Measurements from ENCODE around the gene CRLF2.
"Not testable (repeated sequence)": the region's sequence is repeated elsewhere in the genome, so short reads cannot be mapped to it uniquely, and the experiment has no call there.

The CRLF2 gene

DNA sequence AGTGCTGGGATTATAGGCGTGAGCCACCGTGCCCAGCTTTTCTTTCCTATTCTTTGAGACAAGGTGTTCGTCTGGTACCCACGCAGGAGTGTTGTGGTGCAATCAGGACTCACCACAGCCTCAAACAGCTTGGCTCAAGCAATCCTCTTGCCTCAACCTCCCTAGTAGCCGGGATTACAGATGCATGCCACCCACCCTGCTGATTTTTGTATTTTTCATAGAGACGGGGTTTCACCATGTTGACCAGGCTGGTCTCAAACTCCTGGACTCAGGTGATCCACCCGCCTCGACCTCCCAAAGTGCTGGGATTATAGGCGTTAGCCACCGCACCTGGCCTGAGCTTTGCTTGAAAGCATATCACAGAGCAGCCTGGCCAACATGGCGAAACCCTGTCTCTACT is 1.5 kb upstream of the CRLF2 start:
- DNase-seq (ENCODE audit: low read depth) = no peak

DNA sequence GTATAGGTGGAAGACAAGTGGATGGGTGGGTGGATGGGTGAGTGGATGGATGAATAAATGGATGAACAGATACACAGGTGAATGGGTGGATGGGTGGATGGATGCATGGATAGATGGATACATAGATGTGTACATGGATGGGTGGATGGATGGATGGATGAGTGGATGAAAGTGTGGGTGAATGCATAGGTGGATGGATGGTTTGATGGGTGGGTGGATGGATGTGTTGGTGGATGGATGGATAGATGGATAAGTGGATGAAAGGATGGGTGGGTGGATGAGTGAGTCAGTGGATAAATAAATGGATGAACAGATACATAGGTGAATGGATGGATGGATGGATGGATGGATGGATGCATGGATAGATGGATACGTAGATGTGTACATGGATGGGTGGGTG is 1.6 kb downstream of the CRLF2 start:
- DNase-seq (ENCODE audit: low read depth) = no peak

DNA sequence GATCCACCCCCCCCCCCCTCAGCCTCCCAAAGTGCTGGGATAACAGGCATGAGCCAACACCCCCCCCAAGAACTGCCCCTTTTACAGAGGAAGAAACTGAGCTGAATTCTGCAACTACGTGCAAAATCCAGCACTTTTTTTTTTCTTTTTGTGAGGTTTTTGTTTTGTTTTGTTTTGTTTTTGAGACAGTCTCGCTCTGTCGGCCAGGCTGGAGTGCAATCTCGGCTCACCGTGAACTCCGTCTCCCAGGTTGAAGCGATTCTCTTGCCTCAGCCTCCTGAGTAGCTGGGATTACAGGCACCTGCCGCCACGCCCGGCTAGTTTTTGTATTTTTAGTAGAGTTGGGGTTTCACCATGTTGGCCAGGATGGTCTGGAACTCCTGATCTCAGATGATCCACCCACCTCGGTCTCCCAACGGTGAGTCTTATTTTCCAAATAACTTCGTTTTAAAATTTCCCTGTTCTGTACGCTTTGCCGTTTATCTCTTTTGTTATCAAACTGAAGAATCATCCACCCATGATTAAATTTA is 4.9 kb downstream of the CRLF2 start:
- DNase-seq (ENCODE audit: low read depth) = no peak

DNA sequence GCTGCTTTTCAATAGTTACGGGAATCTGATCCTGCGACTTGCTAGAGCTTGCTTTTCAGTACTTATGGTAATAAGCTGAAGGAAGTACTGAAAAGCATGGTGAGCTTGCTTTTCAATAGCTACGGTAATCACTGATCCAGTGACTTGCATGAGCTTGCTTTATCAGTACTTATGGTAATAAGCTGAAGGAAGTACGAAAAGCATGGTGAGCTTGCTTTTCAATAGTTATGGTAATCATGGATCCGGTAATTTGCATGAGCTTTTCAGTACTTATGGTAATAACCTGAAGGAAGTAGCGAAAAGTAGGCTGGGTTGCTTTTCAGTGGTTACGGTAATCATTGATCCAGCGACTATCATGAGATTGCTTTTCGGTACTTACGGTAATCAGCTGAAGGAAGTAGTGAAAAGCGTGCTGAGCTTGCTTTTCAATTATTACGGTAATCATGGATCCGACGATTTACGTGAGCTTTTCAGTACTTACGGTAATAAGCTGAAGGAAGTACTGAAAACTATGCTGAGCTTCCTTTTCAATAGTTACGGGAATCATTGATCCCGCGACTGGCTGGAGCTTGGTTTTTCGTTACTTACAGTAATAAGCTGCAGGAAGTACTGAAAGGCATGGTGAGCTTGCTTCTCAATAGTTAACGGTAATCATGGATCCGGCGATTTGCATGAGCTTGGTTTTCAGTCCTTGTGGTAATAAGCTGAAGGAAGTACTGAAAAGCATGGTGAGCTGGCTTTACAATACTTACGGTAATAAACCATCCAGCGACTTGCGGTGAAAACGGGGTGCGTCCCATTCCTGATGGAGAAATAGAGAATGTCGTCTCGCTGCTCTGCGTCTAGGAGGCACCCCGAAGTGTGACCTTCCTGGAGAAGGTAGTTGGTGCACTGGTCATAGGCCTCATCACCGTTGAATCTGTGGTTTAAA is 6.5 kb downstream of the CRLF2 start:
- peak; percentile 80 for DNase-seq (ENCODE audit: low read depth)

DNA sequence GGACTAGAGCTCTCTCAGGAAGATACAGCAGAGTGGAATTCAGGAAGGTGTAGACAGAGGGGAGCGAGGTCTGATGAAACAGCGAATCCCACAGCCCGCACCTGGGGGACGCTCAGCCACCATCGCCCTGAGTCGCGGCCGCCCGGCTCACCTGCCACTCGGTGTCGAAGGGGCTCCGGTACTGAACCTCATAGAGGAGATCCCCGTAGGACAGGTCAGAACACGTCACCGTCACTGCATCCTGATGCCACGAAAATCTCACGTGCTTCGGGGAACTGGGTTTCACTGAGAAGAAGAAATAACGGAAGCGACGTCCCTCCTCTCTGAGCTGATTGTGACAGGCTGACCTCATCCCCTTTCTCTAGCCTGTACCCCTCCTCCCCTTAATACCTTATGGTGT is 10.2 kb downstream of the CRLF2 start:
- DNase-seq (ENCODE audit: low read depth) = no peak

DNA sequence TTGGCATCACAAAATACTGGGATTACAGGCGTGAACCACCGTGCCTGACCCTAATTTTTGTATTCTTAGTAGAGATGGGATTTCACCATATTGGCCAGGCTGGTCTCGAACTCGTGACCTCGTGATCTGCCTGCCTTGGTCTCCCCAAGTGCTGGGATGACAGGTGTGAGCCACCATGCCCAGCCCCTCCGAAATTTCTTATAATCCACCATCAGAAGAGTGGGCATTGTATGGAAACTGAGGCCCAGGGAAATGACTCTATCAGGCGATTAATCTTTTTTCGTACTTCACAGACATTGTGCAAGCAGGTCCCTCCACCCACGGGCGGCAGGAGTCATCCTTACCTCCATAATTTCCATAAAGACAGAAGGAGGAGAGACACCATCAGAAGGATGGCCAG is 16.0 kb downstream of the CRLF2 start:
- no peak for DNase-seq (ENCODE audit: low read depth)

DNA sequence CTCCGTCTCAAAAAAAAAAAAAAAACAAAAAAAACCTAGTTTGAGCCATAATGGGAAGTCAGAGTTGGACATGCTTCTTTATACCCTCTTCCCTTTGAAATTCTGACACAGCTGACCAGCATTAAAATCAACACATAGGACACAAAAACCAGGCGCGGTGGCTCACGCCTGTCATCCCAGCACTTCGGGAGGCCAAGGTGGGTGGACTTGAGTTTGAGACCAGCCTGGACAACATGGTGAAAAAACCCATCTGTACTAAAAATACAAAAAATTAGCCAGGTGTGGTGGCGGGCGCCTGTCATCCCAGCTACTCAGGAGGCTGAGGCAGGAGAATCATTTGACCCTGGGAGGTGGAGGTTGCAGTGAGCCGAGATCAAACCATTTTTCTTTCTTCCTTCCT is 20.3 kb downstream of the CRLF2 start:
- not testable (repeated sequence) for DNase-seq (ENCODE audit: low read depth)

DNA sequence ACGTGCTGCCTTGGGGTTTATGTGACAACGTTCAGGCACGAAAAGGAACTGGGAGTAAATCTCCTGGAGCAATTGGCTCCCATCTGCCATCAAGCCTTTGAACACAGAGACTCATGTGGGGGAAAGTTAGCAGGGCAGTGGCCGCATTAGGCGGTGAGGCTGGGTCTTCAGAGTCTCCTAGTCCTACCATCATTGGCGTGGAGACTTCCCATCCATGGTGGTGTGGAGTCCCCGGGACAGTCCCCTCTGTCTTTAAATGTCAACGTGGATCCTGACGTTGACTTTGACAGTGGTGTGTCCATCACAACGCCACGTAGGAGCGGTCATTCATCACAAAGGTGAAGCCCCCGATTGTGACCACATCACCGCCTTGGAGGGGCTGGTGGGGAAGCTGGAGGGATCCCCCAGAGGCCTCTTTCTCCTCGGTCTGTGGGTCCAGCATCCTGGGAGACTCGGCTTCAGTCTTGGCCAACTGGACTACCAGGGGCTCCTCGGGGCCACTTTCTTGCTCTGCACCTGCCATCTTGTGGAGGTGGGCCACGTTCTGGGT is 21.8 kb downstream of the CRLF2 start:
- no peak for DNase-seq (ENCODE audit: low read depth)

DNA sequence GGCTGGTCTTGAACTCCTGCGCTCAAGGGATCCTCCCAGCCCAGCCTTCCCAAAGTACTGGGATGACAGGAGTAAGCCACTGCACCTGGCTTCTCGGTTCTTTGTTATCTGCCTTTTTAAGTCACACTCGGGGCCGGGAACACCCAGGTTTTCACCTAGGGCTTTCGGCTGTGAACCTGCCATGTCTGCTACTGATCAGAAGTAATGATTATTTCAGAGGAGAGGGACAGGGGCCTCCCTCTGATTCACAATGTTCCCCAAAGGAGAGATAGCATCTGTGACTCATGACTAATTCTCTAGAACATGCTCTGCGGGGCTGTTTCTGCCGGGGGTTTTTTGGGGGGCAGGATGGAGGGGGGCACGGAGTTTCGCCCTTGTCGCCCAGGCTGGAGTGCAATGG is 26.9 kb downstream of the CRLF2 start:
- no peak for DNase-seq (ENCODE audit: low read depth)

DNA sequence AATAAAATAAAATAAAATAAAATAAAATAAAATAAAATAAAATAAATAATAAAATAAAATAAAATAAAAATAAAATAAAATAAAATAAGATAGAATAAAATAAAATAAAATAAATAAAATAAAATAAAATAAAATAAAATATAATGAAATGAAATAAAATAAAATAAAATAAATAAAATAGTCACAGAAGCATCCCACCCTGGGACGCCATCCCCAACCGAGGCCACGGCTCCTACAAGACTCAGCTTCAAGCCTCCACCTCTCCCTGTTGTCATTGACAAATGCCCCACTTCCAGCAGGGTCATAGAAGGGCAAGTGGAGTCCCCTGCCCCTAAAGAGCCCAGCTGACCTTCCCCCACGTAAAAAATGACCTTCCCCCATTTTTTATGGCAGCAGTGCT is 30.2 kb downstream of the CRLF2 start:
- no peak for DNase-seq (ENCODE audit: low read depth)

DNA sequence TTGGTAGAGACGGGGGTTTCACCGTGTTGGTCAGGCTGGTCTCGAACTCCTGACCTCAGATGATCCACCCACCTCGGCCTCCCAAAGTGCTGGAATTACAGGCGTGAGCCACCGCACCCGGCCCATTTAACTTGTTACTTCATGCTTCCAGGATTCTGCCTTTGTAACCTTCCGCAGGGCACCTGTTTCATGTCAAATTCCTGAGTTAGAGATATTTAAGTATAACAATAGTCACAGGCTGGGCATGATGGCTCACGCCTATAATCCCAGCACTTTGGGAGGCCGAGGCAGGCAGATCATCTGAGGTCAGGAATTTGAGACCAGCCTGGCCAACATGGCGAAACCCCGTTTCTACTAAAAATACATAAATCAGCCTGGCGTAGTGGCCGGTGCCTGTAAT is 30.8 kb downstream of the CRLF2 start:
- DNase-seq (ENCODE audit: low read depth) = not testable (repeated sequence)

DNA sequence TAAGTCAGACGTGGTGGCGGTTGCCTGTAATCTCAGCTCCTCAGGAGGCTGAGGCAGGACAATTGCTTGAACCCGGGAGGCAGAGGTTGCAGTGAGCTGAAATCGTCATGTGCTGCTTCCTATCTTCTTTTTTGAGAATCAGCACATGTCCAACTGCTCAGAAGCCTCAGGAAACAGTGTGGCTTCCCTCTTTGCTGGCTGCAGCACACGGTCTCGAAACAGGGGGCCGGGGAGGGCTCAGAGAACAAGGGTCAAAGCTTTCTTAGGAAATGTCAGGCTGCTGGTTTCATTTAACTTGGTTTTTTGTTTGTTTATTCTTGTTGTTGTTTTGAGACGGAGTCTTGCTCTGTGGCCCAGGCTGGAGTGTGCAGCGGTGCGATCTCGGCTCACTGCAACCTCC is 31.3 kb downstream of the CRLF2 start:
- no peak for DNase-seq (ENCODE audit: low read depth)

DNA sequence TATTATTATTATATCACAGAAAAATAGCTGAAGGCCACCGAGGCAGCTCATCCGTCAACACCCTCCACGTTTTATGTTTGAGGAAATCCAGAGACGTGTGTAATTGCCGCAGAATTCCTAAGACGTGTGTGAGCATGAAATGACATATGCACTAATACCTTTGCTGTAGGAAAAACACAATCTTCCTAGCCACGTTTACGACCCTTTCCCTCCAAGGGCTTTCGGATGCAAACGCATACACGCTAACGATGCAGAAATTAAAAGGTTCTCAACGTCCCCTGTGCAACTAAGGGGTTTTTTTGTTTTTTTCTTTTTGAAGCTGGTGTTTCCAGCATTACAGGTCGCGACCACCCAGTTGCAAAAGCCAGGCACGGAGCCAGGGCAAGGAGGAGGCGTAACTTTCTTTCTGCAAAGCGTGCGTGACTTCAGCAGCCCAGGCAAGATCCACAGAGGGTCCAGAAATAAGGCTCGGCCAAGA is 33.8 kb downstream of the CRLF2 start:
- peak; percentile 65 for DNase-seq (ENCODE audit: low read depth)

DNA sequence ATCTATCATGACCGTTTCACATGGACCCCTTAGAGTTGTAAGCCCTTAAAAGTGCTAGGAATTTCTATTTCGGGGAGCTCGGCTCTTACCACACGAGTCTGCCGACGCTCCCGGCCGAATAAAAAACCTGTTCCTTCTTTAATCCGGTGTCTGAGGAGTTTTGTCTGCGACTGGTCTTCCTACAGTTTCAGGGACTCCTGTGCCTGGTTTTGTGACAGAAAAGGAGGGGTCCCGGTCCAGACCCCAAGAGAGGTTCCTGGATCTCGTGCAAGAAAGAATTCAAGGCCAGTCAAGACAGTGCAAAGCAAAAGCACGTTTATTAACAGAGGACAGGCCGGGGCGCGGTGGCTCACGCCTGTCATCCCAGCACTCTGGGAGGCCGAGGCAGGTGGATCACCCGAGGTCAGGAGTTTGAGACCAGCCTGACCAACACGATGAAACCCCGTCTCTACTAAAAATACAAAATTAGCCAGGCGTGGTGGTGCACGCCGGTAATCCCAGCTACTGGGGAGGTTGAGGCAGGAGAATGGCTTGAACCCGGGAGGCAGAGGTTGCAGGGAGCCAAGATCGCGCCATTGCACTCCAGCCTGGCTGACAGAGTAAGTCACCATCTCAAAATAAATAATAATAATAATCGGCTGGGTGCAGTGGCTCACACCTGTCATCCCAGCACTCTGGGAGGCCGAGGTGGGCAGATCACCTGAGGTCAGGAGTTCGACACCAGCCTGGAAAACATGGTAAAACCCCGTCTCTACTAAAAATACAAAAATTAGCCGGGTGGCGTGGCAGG is 35.7 kb downstream of the CRLF2 start:
- not testable (repeated sequence) for DNase-seq (ENCODE audit: low read depth)

DNA sequence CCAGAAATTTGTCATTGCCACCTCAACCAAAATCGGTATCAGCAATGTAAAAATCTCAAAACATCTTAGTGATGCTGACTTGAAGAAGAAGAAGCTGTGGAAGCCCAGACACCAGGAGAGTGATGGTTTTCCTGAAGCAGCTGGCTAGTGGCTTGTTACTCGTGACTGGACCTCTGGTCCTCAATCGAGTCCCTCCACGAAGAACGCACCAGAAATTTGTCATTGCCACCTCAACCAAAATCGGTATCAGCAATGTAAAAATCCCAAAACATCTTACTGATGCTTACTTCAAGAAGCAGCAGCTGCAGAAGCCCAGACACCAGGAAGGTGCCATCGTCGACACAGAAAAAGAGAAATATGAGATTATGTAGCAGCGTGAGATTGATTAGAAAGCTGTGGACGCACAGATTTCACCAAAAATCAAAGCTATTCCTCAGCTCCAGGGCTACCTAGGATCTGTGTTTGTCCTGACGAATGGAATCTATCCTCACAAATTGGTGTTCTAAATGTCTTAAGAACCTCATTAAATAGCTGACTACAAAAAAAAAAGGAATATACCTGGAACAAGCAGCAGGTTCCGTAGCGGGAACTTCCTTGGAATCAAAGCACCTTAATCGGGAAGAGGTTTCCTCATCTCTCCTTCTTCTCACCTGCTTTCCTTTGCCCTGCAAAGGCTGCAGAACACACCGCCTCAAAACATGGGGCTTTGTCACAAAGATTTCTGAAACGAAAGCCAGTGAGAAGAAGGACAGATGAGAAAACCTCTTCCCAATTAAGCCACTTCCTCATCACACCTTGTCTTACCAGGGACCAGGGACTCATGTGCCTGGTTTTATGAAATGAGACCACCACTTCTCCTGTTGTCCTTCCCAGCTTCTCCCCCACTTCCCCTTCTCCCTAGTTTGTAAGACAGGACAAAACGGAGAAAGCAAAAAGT is 37.6 kb downstream of the CRLF2 start:
- DNase-seq (ENCODE audit: low read depth) = not testable (repeated sequence)

DNA sequence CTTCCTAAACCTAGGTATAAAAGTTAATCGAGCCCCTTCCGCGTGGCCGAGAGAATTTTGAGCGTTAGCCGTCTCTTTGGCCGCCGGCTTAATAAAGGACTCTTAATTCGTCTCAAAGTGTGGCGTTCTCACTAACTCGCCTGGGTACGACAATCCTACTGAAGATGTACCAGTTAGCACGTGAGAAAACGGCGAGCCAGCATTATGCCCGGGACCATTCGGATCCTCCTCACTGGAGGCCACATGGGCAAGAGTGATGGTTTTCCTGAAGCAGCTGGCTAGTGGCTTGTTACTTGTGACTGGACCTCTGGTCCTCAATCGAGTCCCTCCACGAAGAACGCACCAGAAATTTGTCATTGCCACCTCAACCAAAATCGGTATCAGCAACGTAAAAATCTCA is 39.0 kb downstream of the CRLF2 start:
- not testable (repeated sequence) for DNase-seq (ENCODE audit: low read depth)

DNA sequence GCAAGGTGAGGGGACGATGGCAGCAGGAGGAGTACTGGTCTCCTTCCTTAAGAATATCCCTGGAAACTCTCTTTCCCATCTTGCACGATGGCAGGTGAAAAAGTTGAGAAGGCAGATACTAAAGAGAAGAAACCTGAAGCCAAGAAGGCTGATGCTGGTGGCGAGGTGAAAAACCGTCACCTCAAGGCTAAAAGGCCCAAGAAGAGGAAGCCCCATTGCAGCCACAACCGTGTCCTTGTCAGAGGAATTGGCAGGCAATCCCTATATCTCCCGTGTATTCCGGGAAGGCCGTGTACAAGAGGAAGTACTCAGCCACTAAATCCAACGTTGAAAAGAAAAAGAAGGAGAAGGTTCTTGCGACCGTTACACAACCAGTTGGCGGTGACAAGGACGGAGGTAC is 40.0 kb downstream of the CRLF2 start:
- no peak for DNase-seq (ENCODE audit: low read depth)

DNA sequence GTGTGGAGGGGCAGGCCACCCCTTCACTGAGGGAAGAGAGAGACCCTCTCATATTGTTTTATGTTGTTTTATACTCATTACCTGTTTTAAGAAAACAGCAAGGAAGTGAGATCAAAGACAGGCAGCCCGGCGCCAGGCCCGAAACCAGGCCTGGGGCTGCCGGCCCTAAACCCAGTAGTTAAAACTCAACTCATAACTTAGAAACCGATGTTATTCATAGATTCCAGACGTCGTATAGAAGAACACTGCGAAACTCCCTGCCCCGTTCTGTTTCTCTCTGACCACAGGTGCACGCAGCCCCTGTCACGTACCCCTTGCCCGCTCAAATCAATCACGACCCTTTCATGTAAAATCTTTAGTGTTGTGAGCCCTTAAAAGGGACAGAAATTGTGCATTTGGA is 40.5 kb downstream of the CRLF2 start:
- not testable (repeated sequence) for DNase-seq (ENCODE audit: low read depth)

DNA sequence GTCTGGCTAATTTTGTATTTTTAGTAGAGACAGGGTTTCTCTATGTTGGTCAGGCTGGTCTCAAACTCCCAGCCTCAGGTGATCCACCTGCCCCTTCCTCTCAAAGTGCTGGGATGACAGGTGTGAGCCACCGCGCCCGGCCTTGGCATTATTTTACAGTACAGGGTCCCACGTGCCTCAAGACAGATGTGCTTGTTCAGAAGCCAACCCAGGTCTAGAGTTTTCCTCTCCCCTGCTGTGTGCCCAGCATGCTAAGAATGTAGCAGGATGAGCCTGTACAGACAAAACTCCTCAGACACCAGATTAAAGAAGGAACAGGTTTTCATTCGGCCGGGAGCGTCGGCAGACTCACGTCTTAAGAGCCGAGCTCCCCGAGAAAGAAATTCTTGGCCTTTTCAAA is 42.2 kb downstream of the CRLF2 start:
- DNase-seq (ENCODE audit: low read depth) = no peak

DNA sequence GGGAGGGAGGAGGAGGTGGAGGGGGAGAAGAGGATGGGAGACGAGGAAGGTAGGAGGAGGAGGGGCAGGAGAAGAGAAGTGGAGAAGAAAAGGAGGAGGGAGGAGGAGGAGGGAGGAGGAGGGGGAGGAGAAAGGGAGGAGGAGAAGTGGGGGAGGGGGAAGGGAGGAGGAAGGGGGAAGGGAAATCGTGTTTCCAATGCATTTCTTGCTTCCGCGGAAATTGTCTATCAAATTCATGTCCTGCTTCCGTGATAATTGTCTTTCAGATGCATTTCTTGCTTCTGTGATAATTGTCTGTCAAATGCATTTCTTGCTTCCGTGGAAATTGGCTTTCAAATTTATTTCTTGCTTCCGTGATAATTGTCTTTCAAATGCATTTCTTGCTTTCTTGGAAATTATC is 43.3 kb downstream of the CRLF2 start:
- no peak for DNase-seq (ENCODE audit: low read depth)

DNA sequence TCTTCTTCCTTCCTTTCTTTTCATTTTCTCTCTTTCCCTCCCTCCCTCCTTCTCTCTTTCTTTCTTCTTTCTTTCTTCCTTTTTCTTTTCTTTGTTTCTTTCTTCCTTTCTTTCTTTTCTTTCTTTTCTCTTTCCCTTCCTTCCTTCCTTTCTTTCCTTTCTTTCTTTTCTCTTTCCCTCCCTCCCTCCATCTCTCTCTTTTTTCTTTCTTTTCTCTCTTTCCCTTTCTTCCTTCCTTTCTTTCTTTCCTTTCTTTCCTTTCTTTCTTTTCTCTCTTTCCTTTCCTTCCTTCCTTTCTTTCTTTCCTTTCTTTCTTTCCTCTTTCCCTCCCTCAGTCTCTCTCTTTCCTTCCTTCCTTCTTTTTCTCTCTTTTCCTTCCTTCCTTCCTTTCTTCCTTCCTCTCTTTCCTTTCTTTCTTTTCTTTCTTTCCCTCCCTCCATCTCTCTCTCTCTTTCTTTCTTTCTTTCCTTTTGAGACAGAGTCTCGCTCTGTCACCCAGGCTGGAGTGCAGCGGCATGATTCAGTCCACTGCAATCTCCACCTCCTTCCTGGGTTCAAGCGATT is 44.4 kb downstream of the CRLF2 start:
- DNase-seq (ENCODE audit: low read depth) = no peak
